ENCODE results near the gene XRCC1. TPM values are rescaled to one million over a fixed set of nuclear protein-coding genes. Genes with fewer than 3 reads are reported as not detected.
"Not testable (repeated sequence)": the region's sequence is repeated elsewhere in the genome, so short reads cannot be mapped to it uniquely, and the experiment has no call there.

Gene XRCC1
- total RNA-seq, 2 donors from 2014 or later = 33.8 to 34.9 TPM

DNA sequence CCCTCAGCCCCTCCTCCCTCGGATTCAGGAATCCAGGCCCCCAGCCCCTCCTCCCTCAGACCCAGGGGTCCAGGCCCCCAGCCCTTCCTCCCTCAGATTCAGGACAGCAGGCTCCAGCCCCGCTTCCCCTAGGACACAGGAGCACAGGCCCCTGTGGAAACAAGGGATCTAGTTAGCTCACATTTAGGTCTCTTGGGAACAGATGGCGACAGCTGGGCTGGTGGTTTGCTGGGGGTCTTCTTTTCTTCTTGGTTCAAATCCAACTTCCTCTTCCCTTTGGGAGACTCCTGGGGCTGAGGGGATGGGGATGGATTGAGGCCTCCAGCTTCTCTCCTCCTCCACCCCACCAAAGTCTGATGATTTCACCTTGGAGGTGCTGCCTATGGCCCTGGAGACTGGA lies 22.7 kb downstream of the XRCC1 start:
- no peak for ATAC-seq (replicated peaks)
- H3K9me3 Mint-ChIP-seq = no peaks in the 10 kb centered on the region
- peaks cover 7% of the 10 kb centered on the region for H3K4me1 Mint-ChIP-seq
- H3K4me3 Mint-ChIP-seq = no peak overlapping the region
- peaks cover 50% of the 10 kb centered on the region for H3K36me3 Mint-ChIP-seq (ENCODE audit: low read depth)
- H3K27ac Mint-ChIP-seq = no peak overlapping the region
- H3K27me3 Mint-ChIP-seq = no peaks in the 10 kb centered on the region

DNA sequence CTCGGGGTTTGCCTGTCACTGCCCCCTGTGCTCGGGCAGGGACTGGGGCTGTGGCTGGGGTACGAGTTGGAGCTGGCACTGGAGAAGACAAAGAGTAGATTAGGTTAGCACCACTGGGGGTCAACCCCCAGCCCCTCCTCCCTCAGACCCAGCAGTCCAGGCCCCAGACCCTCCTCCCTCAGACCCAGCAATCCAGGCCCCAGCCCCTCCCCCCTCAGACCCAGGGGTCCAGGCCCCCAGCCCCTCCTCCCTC lies 23.2 kb downstream of the XRCC1 start:
- H3K4me1 Mint-ChIP-seq = peaks cover 7% of the 10 kb centered on the region
- H3K4me3 Mint-ChIP-seq = no peak overlapping the region
- no peaks in the 10 kb centered on the region for H3K27me3 Mint-ChIP-seq
- H3K36me3 Mint-ChIP-seq (ENCODE audit: low read depth) = peaks cover 45% of the 10 kb centered on the region
- ATAC-seq (replicated peaks) = no peak
- no peak overlapping the region for H3K27ac Mint-ChIP-seq
- no peaks in the 10 kb centered on the region for H3K9me3 Mint-ChIP-seq

DNA sequence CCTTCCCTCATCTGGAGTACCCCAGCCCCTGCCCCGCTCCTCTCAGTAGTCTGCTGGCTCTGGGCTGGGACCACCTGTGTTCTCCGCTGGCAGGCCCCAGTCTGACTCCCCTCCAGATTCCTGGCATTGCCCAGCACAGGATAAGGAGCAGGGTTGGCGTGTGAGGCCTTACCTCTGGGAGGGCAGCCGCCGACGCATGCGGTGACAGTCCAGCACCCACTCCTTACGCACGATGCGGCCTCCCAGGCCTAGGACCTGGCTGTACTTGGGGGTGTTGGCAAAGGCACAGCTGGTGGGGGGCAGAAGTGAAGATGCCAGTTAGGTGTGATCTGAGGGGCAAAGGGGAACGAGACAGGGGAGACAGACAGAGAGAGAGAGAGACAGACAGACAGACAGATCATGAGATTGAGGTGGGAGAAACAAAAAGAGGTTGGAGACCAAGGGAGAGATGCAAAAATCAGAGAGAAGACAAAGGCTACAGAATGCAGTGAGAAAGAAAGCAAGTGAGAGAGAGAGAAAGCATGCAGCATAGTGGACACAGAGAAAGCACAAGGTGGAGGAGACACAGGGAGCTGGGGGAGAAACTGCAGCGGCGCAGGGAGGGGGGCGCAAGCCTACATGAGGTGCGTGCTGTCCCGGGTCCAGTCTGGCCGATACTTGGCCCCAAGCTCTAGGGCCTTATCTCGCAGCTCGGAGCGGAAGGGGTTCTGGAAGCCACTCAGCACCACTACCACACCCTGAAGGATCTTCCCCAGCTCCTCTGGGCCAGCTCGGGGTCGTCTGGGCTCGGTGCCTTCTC lies 23.7 kb downstream of the XRCC1 start:
- H3K4me1 Mint-ChIP-seq = peaks cover 7% of the 10 kb centered on the region
- no peaks in the 10 kb centered on the region for H3K27me3 Mint-ChIP-seq
- no peaks in the 10 kb centered on the region for H3K9me3 Mint-ChIP-seq

DNA sequence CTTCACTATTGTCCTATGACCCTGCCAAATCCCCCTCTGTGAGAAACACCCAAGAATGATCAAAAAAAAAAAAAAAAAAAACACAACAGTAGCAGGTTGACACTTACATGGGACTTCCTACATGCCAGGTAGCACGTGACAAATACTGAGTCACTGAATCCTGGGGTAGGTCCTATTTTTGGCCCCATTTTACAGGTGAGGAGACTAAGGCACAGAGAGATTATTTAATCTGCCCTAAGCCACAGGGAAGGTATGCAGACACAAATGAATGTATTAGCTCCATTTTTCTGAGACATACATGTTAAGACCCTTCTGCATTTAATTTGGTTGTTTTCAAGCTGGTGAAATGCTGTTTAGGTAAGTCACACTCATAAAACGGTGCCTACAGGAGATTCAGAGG lies 26.6 kb downstream of the XRCC1 start:
- ATAC-seq (replicated peaks) = no peak
- Mint-ChIP-seq H3K4me1 (no peaks in the 10 kb centered on the region), H3K36me3 (ENCODE audit: low read depth) (peaks cover 45% of the 10 kb centered on the region), H3K27ac (no peak overlapping the region), H3K4me3 (no peak overlapping the region), H3K9me3 (no peaks in the 10 kb centered on the region), H3K27me3 (no peaks in the 10 kb centered on the region)

More for the DNA sequence above, 23.7 kb downstream of the XRCC1 start:
- Mint-ChIP-seq H3K36me3 (ENCODE audit: low read depth) (peaks cover 44% of the 10 kb centered on the region), H3K4me3 (no peak overlapping the region), H3K27ac (peak overlapping the region; percentile 17)
- ATAC-seq (replicated peaks) = no peak

DNA sequence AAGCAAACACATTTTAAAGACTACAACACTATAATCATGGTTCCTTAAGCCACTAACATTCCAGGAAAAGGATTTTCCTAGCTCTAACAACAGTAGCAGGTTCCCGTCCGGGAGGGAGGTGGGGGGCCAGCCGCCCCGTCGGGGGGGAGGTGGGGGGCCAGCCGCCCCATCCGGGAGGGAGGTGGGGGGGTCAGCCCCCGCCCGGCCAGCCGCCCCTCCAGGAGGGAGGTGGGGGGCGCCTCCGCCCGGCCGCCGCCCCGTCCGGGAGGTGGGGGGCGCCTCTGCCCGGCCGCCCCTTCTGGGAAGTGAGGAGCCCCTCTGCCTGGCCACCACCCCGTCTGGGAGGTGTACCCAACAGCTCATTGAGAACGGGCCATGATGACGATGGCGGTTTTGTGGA lies 27.4 kb downstream of the XRCC1 start:
- not testable (repeated sequence) for ATAC-seq (replicated peaks); H3K9me3 Mint-ChIP-seq; H3K27ac Mint-ChIP-seq; H3K4me3 Mint-ChIP-seq; H3K4me1 Mint-ChIP-seq; H3K27me3 Mint-ChIP-seq
- peaks cover 53% of the 10 kb centered on the region for H3K36me3 Mint-ChIP-seq (ENCODE audit: low read depth)

DNA sequence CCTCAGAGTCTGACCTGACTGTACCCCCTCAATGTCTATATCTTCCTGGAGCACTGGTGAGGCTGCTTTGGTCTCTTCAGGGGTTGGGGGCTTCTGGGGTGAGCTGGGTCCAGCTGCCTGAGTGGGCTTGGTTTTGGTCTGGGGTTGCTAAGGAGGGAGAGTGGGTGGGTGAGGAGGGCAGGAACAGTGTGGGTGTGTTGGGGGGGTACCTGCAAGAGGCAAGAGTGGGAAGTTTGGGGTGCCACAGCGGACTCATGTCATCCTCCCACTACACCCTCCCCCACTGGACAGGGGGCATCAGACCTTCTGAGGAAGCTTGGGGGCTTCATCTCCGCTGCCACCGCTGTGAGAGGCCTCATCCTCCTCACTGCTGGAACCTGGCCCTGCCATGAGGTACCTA lies 28.7 kb downstream of the XRCC1 start:
- Mint-ChIP-seq H3K4me1 (no peaks in the 10 kb centered on the region), H3K27me3 (no peaks in the 10 kb centered on the region), H3K27ac (no peak overlapping the region), H3K36me3 (ENCODE audit: low read depth) (peaks cover 58% of the 10 kb centered on the region), H3K9me3 (no peaks in the 10 kb centered on the region), H3K4me3 (no peak overlapping the region)
- no peak for ATAC-seq (replicated peaks)

DNA sequence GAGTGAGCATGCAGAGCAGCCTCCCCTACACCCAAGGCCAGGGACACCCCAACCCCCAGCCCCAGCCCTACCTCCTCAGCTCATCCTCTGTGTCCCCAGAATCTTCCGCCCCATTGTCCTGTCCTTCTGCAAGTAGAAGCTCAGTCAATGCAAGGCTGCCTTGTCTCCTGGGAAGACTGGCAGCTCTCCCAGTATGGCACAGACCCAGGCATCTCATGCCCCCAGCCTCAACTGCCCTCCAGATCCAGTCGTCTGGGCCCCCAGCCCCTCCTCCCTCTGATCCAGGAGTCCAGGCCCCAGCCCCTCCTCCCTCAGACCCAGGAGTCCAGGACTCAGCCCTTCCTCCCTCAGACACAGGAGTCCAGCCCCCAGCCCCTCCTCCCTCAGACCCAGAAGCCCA lies 29.3 kb downstream of the XRCC1 start:
- Mint-ChIP-seq H3K9me3 (no peaks in the 10 kb centered on the region), H3K4me3 (no peak overlapping the region), H3K4me1 (no peaks in the 10 kb centered on the region), H3K27ac (peak overlapping the region; percentile 66), H3K36me3 (ENCODE audit: low read depth) (peaks cover 58% of the 10 kb centered on the region), H3K27me3 (no peaks in the 10 kb centered on the region)
- ATAC-seq (replicated peaks) = no peak

DNA sequence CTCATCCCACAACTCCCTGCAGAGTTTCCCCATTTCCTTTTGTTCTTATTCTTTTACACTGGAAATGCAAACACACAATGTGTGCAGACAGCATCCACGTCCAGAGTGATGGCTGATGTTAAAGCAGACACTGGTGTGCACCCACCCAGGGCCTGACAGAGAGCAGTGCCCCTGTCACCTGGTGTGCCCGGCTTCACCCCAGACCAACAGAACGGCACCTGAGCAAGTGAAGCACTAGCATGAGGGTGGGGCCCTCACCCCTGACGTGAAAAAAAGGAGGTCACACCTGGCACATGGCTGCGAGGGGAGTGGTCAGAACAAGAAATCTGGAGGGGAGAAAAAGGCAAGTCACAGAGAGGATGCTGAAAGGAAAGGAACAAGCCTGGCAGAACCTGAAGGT lies 30.1 kb downstream of the XRCC1 start:
- Mint-ChIP-seq H3K4me1 (no peaks in the 10 kb centered on the region), H3K4me3 (no peak overlapping the region), H3K9me3 (no peaks in the 10 kb centered on the region), H3K36me3 (ENCODE audit: low read depth) (peaks cover 58% of the 10 kb centered on the region), H3K27me3 (no peaks in the 10 kb centered on the region), H3K27ac (peak overlapping the region; percentile 66)
- ATAC-seq (replicated peaks) = no peak

DNA sequence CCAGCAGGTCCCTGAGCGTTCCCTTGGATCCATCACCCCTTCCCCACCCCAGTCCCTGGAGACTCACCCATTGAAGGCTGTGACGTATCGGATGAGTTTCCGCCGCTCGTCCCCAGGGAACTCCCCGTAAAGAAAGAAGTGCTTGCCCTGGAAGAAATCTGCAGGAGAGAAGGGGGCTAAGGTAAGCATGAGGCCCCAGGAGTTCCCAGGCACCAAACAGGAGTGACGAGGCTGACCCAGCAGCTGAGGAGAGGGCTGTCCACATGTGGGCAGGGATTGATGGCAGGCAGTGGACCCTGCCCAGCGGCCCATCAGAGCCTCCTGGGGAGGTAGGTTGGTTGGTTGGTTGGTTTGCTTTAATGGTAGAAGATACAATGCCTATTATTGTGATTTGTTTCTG lies 31.2 kb downstream of the XRCC1 start:
- no peak overlapping the region for H3K27ac Mint-ChIP-seq
- peaks cover 60% of the 10 kb centered on the region for H3K36me3 Mint-ChIP-seq (ENCODE audit: low read depth)
- no peaks in the 10 kb centered on the region for H3K27me3 Mint-ChIP-seq
- peaks cover 3% of the 10 kb centered on the region for H3K9me3 Mint-ChIP-seq
- no peak overlapping the region for H3K4me3 Mint-ChIP-seq
- H3K4me1 Mint-ChIP-seq = no peaks in the 10 kb centered on the region
- no peak for ATAC-seq (replicated peaks)

DNA sequence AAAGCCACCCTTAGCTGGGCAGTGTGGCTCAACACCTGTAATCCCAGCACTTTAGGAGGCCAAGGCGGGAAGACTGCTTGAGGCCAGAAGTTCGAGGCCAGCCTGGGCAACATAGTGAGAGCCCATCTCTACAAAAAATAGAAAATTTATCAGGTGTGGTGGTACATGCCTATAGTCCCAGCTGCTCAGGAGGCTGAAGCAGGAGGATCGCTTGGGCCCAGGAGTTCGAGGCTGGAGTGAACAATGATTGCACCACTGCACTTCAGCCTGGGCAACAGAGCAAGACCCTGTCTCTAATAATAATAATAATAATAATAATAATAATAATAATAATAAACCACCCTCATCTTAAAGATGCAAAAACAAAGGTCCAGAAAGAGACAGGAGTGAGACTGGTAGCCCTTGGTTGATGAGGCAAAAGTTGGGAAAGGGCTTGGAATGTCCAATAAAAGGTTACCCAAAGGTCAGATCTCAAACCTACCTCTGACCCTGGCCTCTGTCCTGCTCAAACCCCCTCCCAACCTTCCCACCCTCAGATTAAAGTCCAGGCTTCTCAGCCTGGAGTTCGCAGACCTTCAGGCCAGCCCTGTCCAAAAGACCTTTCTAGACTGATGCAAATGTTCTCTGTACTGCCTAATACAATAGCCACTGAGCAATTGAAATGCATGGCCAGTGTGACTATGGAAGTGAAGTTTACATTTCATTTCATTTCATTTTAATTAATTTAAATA lies 33.2 kb downstream of the XRCC1 start:
- no peak overlapping the region for H3K4me3 Mint-ChIP-seq
- peaks cover 80% of the 10 kb centered on the region for H3K36me3 Mint-ChIP-seq (ENCODE audit: low read depth)
- no peak for ATAC-seq (replicated peaks)

DNA sequence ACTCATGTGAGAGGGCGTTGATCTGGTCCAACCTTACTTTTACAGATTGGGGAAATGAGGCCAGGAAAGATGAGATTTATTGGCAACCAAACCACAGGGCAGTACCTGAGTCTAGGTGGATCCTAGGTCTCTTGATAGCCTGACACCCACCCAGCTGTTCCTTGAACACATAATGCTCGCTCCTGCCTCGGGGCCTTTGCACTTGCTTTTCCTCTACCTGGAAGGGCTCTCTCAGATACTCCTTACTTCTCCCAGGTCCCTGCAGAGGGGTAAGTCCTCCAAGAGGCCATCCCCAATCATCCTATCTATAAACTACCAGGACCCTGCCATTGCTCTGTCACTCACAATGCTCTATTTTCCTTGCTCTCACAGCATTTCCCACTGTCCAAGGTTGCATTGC lies 34.9 kb downstream of the XRCC1 start:
- Mint-ChIP-seq H3K27me3 (no peaks in the 10 kb centered on the region), H3K9me3 (peaks cover 5% of the 10 kb centered on the region), H3K36me3 (ENCODE audit: low read depth) (peaks cover 78% of the 10 kb centered on the region), H3K4me1 (peaks cover 2% of the 10 kb centered on the region), H3K4me3 (no peak overlapping the region), H3K27ac (no peak overlapping the region)
- ATAC-seq (replicated peaks) = no peak

More for the DNA sequence above, 33.2 kb downstream of the XRCC1 start:
- H3K4me1 Mint-ChIP-seq = no peaks in the 10 kb centered on the region
- H3K9me3 Mint-ChIP-seq = peaks cover 5% of the 10 kb centered on the region
- H3K27me3 Mint-ChIP-seq = no peaks in the 10 kb centered on the region
- H3K27ac Mint-ChIP-seq = peak overlapping the region; percentile 50

DNA sequence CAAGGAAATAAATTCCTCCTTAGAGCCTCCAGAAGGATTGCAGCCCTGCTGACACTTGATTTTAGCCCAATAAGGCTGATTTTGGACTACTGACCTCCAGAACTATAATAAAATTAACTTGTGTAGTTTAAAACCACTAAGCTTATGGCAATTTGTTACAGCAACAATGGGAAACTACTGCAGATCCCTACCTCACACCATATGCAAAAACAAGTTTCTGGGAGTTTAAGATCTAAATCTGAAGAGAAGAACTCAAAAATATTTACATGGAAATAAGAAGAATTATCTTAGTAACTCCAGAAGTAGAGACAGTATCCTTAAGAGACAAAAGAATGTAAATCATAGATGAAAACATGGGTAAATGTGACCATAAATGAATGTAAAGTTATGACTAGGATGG lies 36.4 kb downstream of the XRCC1 start:
- peaks cover 4% of the 10 kb centered on the region for H3K4me1 Mint-ChIP-seq
- no peak for ATAC-seq (replicated peaks)
- H3K9me3 Mint-ChIP-seq = peaks cover 5% of the 10 kb centered on the region
- H3K27me3 Mint-ChIP-seq = no peaks in the 10 kb centered on the region
- peaks cover 63% of the 10 kb centered on the region for H3K36me3 Mint-ChIP-seq (ENCODE audit: low read depth)
- H3K4me3 Mint-ChIP-seq = no peak overlapping the region
- no peak overlapping the region for H3K27ac Mint-ChIP-seq

DNA sequence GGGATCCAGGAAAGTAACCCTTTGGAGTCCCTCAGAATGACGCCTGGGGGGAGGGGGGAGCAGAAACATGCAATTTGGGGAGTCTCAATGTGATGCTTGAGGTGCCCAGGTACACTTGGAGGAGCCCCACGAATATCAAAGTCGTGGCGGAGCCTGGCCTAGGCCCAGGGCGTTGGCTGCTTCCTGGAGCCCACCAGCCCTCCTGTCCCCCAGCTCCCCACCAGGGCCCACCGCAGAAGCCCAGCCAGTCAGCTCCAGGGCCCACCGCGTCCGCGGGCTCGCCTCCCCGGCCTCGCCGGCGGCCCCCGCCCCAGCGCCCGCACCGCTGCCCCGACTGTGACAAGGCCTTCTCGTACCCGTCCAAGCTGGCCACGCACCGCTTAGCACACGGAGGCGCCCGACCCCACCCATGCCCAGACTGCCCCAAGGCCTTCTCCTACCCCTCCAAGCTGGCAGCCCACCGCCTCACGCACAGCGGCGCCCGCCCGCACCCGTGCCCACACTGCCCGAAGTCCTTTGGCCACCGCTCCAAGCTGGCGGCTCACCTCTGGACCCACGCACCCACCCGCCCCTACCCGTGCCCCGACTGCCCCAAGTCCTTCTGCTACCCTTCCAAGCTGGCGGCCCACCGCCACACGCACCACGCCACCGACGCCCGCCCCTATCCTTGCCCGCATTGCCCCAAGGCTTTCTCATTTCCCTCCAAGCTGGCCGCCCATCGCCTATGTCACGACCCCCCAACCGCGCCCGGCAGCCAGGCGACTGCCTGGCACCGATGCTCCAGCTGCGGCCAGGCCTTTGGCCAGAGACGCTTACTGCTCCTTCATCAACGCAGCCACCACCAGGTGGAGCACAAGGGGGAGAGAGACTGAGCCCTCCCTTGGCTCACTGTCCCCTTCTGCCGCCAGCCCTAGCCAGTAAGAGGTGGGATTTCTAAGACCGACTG lies 40.2 kb downstream of the XRCC1 start:
- ATAC-seq (replicated peaks) = no peak
- Mint-ChIP-seq H3K36me3 (ENCODE audit: low read depth) (peaks cover 29% of the 10 kb centered on the region), H3K4me3 (no peak overlapping the region), H3K4me1 (peaks cover 9% of the 10 kb centered on the region), H3K9me3 (peaks cover 5% of the 10 kb centered on the region), H3K27me3 (no peaks in the 10 kb centered on the region), H3K27ac (peak overlapping the region; percentile 11)

DNA sequence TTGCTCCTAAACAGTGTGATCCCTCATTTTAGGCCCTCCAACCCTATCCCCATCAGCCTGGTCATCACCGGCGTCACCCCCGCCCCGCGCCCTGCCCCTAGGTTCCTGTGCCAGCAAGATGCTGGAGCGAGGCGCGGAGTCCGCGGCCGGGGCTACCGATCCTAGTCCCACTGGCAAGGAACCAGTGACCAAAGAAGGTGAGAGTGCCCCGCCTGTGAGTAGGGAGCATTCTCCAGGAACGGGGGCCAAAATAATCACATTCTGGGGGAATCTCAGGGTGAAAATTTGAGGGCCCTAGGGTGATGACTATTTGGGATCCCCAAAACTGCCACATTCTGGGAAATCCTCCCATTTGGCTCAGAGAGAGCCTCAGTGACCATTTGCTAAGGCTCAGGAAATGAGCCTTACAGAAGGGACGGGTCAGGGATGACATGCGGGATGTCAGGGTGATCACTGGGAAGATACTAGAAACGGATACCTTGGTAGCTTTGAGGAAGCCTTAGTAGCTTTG lies 41.0 kb downstream of the XRCC1 start:
- ATAC-seq (replicated peaks) = no peak

More for the DNA sequence above, 41.0 kb downstream of the XRCC1 start:
- Mint-ChIP-seq H3K36me3 (ENCODE audit: low read depth) (peaks cover 22% of the 10 kb centered on the region), H3K9me3 (peaks cover 4% of the 10 kb centered on the region), H3K4me1 (peaks cover 9% of the 10 kb centered on the region), H3K27me3 (no peaks in the 10 kb centered on the region), H3K27ac (no peak overlapping the region), H3K4me3 (peak overlapping the region; percentile 89)

Data from activated T-helper 17 cell treated with anti-CD3 and anti-CD28 coated beads, Interleukin-2, amount 50 U/mL, for 72 hours (primary cell).